Activated CD4-positive, alpha-beta T cell treated with anti-CD3 and anti-CD28 coated beads, Interleukin-2, amount 50 U/mL, for 16 hours (primary cell): Measurements from ENCODE around the gene DUSP7.
A peak's percentile ranks its signal among the peaks of the same experiment; 100 is the strongest.

Experiments used
- DNase-seq: peaks from one replicate; pipeline ENCODE4 v3.0.0-alpha.2; 2020

DUSP7 gene

DNA sequence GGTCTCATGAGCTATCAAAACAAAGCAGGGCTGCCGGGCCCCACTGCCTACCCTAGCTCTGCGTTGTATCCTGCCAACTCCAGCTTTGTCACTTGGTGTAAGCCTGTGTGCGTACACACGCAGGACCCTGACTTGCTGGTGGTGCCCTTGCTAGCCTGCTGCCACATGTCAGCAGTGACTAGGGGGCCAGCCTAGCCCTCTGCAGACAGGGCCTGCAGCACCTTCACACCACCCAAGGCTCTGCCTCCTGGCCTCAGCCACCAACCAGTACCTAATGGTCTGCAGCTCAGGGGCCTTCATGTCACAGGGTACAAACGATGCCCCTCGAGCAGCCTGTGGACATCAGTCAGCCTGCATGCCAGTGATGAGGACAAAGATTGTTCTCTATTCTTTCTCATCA lies 30.1 kb upstream of the DUSP7 start:
- DNase-seq: no peak

- peak; percentile 8 for DNase-seq
These were observed 29.4 kb upstream of the DUSP7 start for GRCh38 chr3:52085681-52086282.

GRCh38 chr3:52084954-52085680 lies 28.7 kb upstream of the DUSP7 start:
- DNase-seq: no peak

- no peak for DNase-seq
These were observed 28.0 kb upstream of the DUSP7 start for GRCh38 chr3:52084216-52084945.

GRCh38 chr3:52083556-52084087 lies 27.3 kb upstream of the DUSP7 start:
- no peak for DNase-seq

- DNase-seq: no peak
These were observed 26.6 kb upstream of the DUSP7 start for GRCh38 chr3:52082951-52083350.

DNA sequence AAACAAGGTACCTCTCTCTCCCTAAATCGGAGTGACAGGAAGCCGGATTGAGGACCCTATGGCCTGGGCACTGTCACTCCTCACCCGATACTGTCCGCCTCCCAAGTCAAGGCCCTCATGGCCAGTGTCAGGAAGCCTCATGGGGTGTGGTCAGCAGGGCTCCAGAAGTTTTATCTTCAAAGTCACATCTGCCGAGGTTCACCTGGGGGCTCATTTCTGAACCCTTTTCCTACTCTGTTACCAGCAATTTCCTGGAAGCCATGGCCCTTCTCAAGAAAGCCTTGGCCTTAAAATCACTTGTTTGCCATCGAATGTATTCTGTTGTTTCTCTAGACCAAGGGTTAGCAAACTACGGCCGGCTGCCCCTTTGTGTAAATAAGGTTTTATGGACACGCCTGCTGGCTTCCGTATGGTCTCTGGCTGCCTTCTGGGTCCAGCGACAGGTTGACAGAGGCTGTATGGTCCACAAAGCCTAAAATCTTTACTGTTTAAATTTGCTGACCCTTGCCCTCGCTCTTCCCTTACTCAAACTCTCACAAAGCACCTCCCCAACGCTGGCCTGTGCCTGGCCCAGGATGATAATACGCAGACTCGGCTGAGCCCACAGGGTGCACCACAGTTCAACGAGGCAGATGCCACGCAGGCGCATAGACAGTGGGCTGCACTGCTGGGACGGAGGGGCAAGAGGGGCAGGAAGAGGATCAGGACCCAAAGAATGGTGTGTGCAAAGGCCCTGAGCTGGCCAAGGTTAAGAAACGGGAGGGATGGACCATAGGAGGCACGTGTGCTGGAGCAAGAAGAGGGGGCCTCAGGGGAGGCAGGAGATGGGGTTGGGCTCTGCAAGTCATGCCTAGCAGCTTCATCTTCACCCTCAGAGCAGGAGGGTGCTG lies 24.7 kb upstream of the DUSP7 start:
- DNase-seq: no peak

- DNase-seq: no peak
These were observed 23.6 kb upstream of the DUSP7 start for GRCh38 chr3:52079958-52080357.

GRCh38 chr3:52078781-52079560 lies 22.6 kb upstream of the DUSP7 start:
- no peak for DNase-seq

- DNase-seq: no peak
These were observed 21.6 kb upstream of the DUSP7 start for GRCh38 chr3:52077925-52078324.

GRCh38 chr3:52076896-52077780 lies 20.8 kb upstream of the DUSP7 start:
- no peak for DNase-seq

DNA sequence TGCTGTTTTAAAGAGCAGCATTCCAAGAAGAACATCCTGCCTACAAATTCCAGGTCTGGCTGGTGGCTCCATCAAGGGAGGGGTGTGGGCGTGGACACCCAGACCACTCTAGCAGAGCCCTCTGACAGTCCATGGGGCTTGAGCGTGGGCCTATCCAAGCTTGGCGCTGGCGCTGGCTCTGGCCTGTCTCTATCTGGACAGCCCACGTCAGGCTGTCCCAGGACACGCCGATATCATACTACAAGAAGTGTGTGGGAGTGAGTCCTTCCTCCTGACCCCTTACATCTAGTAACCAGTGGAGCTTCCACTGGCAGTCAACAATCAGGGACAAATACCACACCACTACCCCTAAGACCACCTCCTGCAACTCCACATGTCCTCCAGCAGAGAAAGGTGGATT lies 17.1 kb upstream of the DUSP7 start:
- no peak for DNase-seq

GRCh38 chr3:52072471-52072870 lies 16.1 kb upstream of the DUSP7 start:
- DNase-seq: no peak

DNA sequence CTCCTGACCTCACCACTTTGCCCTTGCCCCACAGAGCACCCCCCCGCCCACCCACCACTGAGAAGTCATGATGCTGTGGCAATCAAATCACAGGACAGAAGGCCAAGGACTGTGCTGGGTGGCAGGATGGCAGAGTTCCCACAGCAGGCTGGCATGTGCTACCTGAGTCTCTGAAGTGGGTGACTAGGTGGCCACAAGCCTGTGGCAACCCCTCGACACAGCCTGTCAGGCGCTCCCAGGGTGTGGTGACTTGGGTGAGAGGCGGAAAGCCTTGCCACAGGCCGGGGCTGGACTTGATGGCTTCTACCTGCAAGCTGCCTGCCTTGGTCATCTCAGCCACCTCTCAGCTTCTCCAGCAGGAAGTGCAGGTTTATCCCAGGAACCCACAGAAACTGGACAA lies 15.6 kb upstream of the DUSP7 start:
- DNase-seq: no peak

GRCh38 chr3:52070724-52071621 lies 14.6 kb upstream of the DUSP7 start:
- DNase-seq: no peak

- no peak for DNase-seq
These were observed 13.5 kb upstream of the DUSP7 start for GRCh38 chr3:52069855-52070254.

DNA sequence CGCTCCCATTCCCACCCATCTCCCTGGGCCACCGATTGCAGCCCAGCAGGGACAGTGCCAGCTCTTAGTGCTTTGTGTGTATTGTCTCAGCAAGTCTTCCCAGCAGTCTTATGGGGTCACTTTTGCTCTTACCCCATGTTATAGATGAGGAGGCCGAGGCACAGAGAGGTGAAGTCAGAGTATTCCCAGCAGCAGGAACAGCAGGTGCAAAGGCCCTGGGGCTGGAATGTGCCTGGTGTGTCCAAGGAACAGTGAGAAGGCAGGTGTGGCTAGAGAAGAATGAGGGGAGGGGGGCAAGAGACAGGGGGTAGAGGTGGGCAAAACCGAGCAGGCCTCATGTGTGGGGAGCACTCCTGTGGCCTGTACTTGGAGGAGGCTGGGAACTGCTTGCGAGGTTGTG lies 12.8 kb upstream of the DUSP7 start:
- DNase-seq: no peak

GRCh38 chr3:52068730-52069129 lies 12.4 kb upstream of the DUSP7 start:
- DNase-seq: no peak

- no peak for DNase-seq
These were observed 11.7 kb upstream of the DUSP7 start for GRCh38 chr3:52068055-52068571.

GRCh38 chr3:52067526-52067925 lies 11.2 kb upstream of the DUSP7 start:
- no peak for DNase-seq
